KOPT-K1 (cell line): ENCODE results near the gene MASP1.

Experiments
- H3K27ac ChIP-seq: fragments of 200-600 bp; sonication (generic); 2 replicates; pipeline ENCODE4 v1.5.1; 2016; ENCODE audit warnings: antibody characterized with exemption, mild to moderate bottlenecking, low read depth, low read length; ENCODE audit not compliant: poor library complexity, severe bottlenecking
- H3K36me3 ChIP-seq: fragments of 200-600 bp; sonication (generic); 2 replicates; pipeline ENCODE4 v1.5.1; 2017; ENCODE audit warnings: antibody characterized with exemption, mild to moderate bottlenecking, low read length, moderate library complexity; ENCODE audit not compliant: insufficient read depth
- H3K9me3 ChIP-seq: fragments of 200-600 bp; sonication (generic); 2 replicates; pipeline ENCODE4 v1.5.1; 2017; ENCODE audit warnings: antibody characterized with exemption, low read length, mild to moderate bottlenecking; ENCODE audit not compliant: insufficient read depth, poor library complexity, severe bottlenecking

Gene MASP1

DNA sequence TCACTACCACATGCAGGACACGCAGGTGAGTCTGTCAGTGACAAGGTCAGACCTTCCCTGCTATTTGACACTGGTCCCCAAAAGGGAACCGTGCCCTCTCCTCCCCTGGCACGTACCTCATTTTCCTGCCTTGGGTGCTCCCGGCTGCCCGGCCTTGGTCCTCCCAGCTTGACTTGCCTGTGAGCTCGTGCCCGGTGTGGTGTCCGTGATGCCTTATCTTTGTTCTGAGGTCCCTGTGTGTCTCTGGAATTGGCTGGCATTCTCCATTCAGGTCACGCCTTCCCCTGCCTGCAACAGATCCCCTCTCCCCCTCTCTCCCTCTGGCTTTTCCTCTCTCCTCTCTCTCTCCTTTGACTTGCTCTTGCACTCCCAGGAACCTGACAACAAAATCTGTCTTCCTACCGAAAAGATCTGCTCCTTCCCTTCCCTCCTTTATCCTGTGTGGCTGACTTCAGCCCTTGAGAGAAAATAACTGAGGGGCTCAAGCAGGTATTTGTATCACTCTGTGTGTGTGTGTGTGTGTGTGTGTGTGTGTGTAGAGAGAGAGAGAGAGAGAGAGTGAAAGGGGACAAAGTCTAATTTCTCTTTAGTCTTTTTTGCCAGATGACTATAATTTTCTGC, at the start of gene MASP1:
Gene MASP1 (minus strand): TSS at position 226 of the 621 bp plus-strand sequence. CDS start 105 bp downstream, at position 121.
- no peak within 1 kb of the TSS for H3K27ac ChIP-seq
- no peaks in the 10 kb centered on the region for H3K9me3 ChIP-seq
- H3K36me3 ChIP-seq = no peaks in the 10 kb centered on the region

- Histone ChIP-seq H3K9me3 (no peaks in the 10 kb centered on the region), H3K36me3 (no peaks in the 10 kb centered on the region), H3K27ac (no peak overlapping the region)
Measured at GRCh38 chr3:187340578-187340977, 49.0 kb upstream of the MASP1 start.

GRCh38 chr3:187336322-187336721, 44.8 kb upstream of the MASP1 start:
- H3K27ac ChIP-seq = no peak overlapping the region
- no peaks in the 10 kb centered on the region for H3K36me3 ChIP-seq
- H3K9me3 ChIP-seq = no peaks in the 10 kb centered on the region

GRCh38 chr3:187334904-187335303, 43.4 kb upstream of the MASP1 start:
- no peak overlapping the region for H3K27ac ChIP-seq
- no peaks in the 10 kb centered on the region for H3K9me3 ChIP-seq
- H3K36me3 ChIP-seq = no peaks in the 10 kb centered on the region

DNA sequence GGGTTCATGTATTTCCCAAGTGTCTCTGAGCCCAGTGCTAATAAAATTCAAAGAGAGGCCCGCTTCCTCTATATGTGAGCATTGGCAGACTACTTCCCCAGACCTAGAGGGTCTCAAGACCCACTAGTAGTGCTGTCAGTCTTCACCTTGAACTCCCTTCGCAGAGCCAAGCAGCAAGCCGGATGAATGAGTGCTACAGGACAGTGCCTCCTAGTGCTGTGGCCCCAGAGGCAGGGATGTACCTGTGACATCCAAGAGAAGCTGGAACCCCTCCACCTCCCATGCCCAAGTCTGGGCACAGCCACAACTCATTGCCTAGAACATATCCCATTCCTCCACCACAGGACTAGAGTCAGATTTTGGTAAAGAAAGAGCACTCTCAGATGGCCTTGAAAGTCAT, 37.2 kb upstream of the MASP1 start:
- Histone ChIP-seq H3K27ac (no peak overlapping the region), H3K36me3 (no peaks in the 10 kb centered on the region), H3K9me3 (no peaks in the 10 kb centered on the region)

DNA sequence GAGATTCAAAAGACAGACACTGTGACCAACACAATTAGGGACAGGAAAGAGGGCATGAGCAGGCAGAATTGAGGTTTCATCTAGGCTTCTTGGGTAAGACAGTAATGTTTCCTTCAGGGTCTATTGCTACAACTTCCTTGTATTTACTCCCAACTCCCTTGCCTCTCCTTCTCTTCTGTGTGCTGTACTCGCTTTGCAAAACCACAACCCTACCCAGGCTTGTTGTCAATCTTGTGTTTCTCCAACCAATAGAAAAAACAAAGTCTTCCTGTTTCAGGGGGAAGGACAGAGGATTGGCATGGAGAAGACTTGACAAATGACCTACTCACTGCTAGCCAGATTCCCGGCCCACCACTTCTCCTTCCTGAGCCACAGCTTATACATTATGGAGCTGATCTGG, 36.3 kb upstream of the MASP1 start:
- Histone ChIP-seq H3K36me3 (no peaks in the 10 kb centered on the region), H3K27ac (no peak overlapping the region), H3K9me3 (no peaks in the 10 kb centered on the region)

DNA sequence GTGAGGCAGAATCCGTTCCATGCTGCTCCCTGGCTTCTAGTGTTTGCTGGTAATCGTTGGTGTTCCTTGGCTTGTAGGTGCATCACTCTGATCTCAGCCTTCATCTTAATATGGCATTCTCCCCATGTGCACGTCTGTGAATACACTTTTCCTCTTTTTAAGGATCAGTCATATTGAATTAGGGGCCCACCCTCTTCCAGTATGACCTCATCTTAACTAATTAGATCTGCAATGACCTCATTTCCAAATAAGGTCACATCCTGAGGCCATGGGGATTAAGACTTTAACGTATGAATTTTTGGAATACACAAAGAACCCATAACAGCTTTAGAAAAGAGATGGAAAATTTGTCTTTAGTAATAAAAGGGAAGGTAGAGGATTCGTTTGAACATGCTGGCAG, 34.1 kb upstream of the MASP1 start:
- no peaks in the 10 kb centered on the region for H3K36me3 ChIP-seq
- no peaks in the 10 kb centered on the region for H3K9me3 ChIP-seq
- H3K27ac ChIP-seq = no peak overlapping the region

DNA sequence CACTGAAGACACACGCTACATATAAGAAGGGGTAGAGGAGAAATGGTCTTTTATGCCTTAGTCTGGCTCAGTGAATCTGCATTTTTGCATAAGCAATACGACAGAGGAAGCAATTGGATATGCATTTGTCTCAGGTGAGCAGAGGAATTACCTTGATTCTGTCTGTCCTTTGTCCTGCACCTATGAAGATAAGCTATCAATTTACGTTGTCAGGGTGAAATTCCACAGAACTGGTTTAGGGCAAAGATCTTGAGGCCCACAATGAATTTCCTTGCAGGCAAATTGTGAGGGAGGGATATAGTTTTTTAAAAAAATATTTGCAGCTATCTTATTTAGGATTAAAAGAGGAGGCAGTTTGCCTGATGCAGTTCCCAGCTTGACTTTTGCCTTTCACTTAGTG, 31.6 kb upstream of the MASP1 start:
- H3K36me3 ChIP-seq = no peaks in the 10 kb centered on the region
- H3K27ac ChIP-seq = no peak overlapping the region
- no peaks in the 10 kb centered on the region for H3K9me3 ChIP-seq

- Histone ChIP-seq H3K36me3 (no peaks in the 10 kb centered on the region), H3K9me3 (no peaks in the 10 kb centered on the region), H3K27ac (no peak overlapping the region)
Measured at GRCh38 chr3:187322291-187322690, 30.8 kb upstream of the MASP1 start.

- H3K36me3 ChIP-seq = no peaks in the 10 kb centered on the region
- H3K9me3 ChIP-seq = no peaks in the 10 kb centered on the region
- H3K27ac ChIP-seq = no peak overlapping the region
Measured at GRCh38 chr3:187321766-187322165, 30.2 kb upstream of the MASP1 start.

GRCh38 chr3:187319699-187320302, 28.3 kb upstream of the MASP1 start:
- H3K9me3 ChIP-seq = no peaks in the 10 kb centered on the region
- H3K27ac ChIP-seq = no peak overlapping the region
- H3K36me3 ChIP-seq = no peaks in the 10 kb centered on the region

- H3K27ac ChIP-seq = no peak overlapping the region
- no peaks in the 10 kb centered on the region for H3K36me3 ChIP-seq
- H3K9me3 ChIP-seq = no peaks in the 10 kb centered on the region
Measured at GRCh38 chr3:187318819-187319616, 27.5 kb upstream of the MASP1 start.

DNA sequence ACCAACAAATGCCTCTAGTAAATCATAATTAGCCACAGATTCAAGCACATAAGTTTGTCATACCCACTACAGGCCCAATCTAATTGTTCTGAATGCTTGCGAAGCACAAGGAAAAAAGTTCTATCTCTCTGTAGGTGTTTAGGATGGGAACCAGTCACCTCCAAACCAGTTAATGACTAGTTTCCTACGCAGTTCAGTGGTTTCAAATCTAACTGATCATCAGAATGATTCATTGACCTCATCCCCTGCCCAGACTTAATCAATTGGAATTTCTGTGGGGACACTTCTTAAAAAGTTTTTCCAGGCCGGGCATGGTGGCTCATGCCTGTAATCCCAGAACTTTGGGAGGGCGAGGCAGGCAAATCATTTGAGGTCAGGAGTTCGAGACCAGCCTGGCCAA, 24.3 kb upstream of the MASP1 start:
- H3K27ac ChIP-seq = no peak overlapping the region
- H3K36me3 ChIP-seq = no peaks in the 10 kb centered on the region

DNA sequence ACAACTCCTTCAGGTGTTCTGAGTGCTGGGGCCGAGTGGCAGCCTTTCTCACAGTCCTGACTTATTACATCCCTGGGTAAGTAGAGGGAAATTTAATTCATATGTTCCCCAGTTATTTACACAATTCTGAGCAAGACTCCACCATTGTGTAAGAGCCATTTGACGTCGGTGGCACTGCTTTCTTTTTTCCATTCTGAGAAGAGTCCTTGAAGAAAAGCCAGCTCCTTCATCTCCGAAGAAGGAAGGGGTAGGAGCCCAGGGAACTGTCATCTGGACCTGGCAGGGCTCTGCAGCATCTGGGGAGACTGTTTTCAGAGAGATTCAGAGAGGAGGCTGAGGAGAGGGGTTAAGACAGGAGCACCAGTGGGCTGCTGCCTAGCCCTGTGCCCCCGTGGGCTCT, 22.6 kb upstream of the MASP1 start:
- H3K9me3 ChIP-seq = no peaks in the 10 kb centered on the region
- no peaks in the 10 kb centered on the region for H3K36me3 ChIP-seq
- H3K27ac ChIP-seq = no peak overlapping the region

More for the DNA sequence above, 24.3 kb upstream of the MASP1 start:
- H3K9me3 ChIP-seq = no peaks in the 10 kb centered on the region

DNA sequence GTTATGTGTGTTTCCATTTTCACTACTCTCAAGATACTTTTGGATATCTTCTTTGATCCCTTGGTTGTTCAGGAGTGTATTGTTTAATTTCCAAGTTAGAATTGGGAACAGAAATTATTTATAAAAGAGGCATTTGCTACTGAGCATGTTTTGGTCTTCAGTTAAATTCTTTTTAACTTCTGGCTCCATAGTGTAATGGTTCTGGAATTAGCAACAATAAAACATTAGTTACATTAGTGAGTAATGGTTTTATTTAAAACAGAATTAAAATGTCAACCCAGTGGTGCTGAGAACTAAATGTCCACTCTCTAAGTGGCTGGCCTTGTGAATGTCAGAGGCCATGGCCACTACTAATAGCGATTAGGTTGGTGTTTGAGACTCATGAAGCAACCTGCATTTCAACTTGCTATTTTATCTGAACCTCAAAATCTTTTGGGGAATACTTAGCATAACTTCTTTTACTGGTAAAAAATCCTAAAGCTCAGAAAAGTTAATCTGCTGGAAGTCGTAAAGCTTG, 19.5 kb upstream of the MASP1 start:
- Histone ChIP-seq H3K27ac (no peak overlapping the region), H3K9me3 (no peaks in the 10 kb centered on the region), H3K36me3 (no peaks in the 10 kb centered on the region)
